Fibroblast of lung (primary cell): ENCODE measurements around the gene TAB3.

Source experiments
- CTCF ChIP-seq, 2 donors: IDR thresholded peaks in 1 of 2; conservative IDR thresholded peaks in 1 of 2; 1 replicate in 1 of 2; 2 replicates in 1 of 2; pipeline ENCODE4 v1.5.1; 2011 to 2012; ENCODE audit warnings: low read length in 2 of 2, control low read depth in 1 of 2, inconsistent platforms in 1 of 2, low read depth in 1 of 2, mild to moderate bottlenecking in 1 of 2
- EZH2 ChIP-seq: IDR thresholded peaks from 2 replicates; pipeline ENCODE4 v1.5.1; 2012; ENCODE audit warnings: low read length, control low read depth, mild to moderate bottlenecking; ENCODE audit errors: missing control alignments

- no peak for TF ChIP-seq EZH2
- no peak for TF ChIP-seq CTCF (conservative IDR thresholded peaks at IDR 0.05 in 1 of 2, IDR thresholded peaks at IDR 0.05 in 1 of 2; ENCODE audit: low read depth in 1 of 2, low read length in 2 of 2)
These were observed 7.7 kb downstream of the TAB3 start for GRCh38 chrX:30881390-30881789.
